A673 (cell line): ENCODE results near the gene YIPF1. TPM values are rescaled to one million over a fixed set of nuclear protein-coding genes. Genes with fewer than 3 reads are reported as not detected.

Experiments
- BruUV-seq: library from RNA; stranded (reverse); fragments of 400-500 nt; replicated peaks from 2 replicates; lab custom pipeline; 2021; lab: Mats Ljungman, UMichigan
- CTCF ChIA-PET: fragments of 300-600 bp; sonication (Branson Sonifier 250); formaldehyde crosslinking; loops from one replicate; lab custom pipeline; 2022; ENCODE audit warnings: antibody characterized with exemption; lab: Charles Lee
- POLR2A ChIA-PET: fragments of 300-600 bp; sonication (Branson Sonifier 250); formaldehyde crosslinking; loops from one replicate; lab custom pipeline; 2022; ENCODE audit warnings: antibody characterized with exemption; ENCODE audit not compliant: low non-redundant PET; lab: Charles Lee
- DNase-seq: peaks from one replicate; pipeline ENCODE4 v3.0.0-alpha.2; 2015; ENCODE audit warnings: low spot score
- H3K27ac ChIP-seq: fragments of 200-600 bp; sonication (generic); 2 replicates; pipeline ENCODE4 v1.5.1; 2016; ENCODE audit warnings: mixed run types, low read depth, mild to moderate bottlenecking, mixed read lengths, antibody characterized with exemption, low read length; ENCODE audit not compliant: poor library complexity, severe bottlenecking
- H3K27me3 ChIP-seq: fragments of 200-600 bp; sonication (generic); replicated peaks from 2 replicates; pipeline ENCODE4 v1.6.1; 2017; ENCODE audit warnings: mixed run types, low read depth, mild to moderate bottlenecking, mixed read lengths, antibody characterized with exemption, low read length; ENCODE audit not compliant: insufficient read depth, poor library complexity
- H3K36me3 ChIP-seq: fragments of 200-600 bp; sonication (generic); 2 replicates; pipeline ENCODE4 v1.6.1; 2016; ENCODE audit warnings: mixed run types, mild to moderate bottlenecking, mixed read lengths, antibody characterized with exemption, low read length; ENCODE audit not compliant: insufficient read depth, poor library complexity, severe bottlenecking
- H3K4me1 ChIP-seq: fragments of 200-600 bp; sonication (generic); 2 replicates; pipeline ENCODE4 v1.6.1; 2017; ENCODE audit warnings: mixed run types, mild to moderate bottlenecking, mixed read lengths, antibody characterized with exemption, low read length; ENCODE audit not compliant: insufficient read depth, poor library complexity, severe bottlenecking
- H3K4me3 ChIP-seq: fragments of 200-600 bp; sonication (generic); 2 replicates; pipeline ENCODE4 v1.5.1; 2016; ENCODE audit warnings: low read depth, mixed run types, mild to moderate bottlenecking, mixed read lengths, low read length; ENCODE audit not compliant: poor library complexity, severe bottlenecking
- H3K9me3 ChIP-seq: fragments of 200-600 bp; sonication (generic); 2 replicates; pipeline ENCODE4 v1.6.1; 2016; ENCODE audit warnings: mixed run types, low read depth, mild to moderate bottlenecking, mixed read lengths, antibody characterized with exemption, low read length; ENCODE audit not compliant: poor library complexity, severe bottlenecking
- CTCF ChIP-seq: fragments of 300-800, 200-600 bp; sonication (generic); conservative IDR thresholded peaks from 2 replicates; pipeline ENCODE4 v1.5.1; 2017; ENCODE audit warnings: low read depth, mild to moderate bottlenecking, antibody characterized with exemption, low read length, moderate library complexity, mixed read lengths
- EZH2 ChIP-seq: fragments of 200-600 bp; sonication (generic); IDR thresholded peaks from 2 replicates; pipeline ENCODE4 v1.6.1; 2017; ENCODE audit warnings: borderline replicate concordance, low read depth, mild to moderate bottlenecking, mixed read lengths, antibody characterized with exemption, low read length; ENCODE audit not compliant: poor library complexity, severe bottlenecking
- intact Hi-C: fragments of 100-400 bp; cut with micrococcal nuclease; formaldehyde crosslinking; loops from one replicate; pipeline ENCODE4 v1.10.0; 2022; ENCODE audit not compliant: unreplicated experiment
- total RNA-seq: library from RNA; stranded (reverse); gene quantifications from 2 replicates; pipeline ENCODE4 v1.2.3, GENCODE V29; 2021

The YIPF1 gene
- total RNA-seq, 1 experiment from 2014 or later: 8.5 TPM

- no peak overlapping the region for H3K27ac ChIP-seq
- BruUV-seq: no TSS peak
Measured at GRCh38 chr1:53896635-53897229, 7.1 kb upstream of the YIPF1 start.

GRCh38 chr1:53895421-53895820, 5.8 kb upstream of the YIPF1 start:
- DNase-seq: no peak
- no peaks in the 10 kb centered on the region for H3K27me3 ChIP-seq
- BruUV-seq: no TSS peak
- intact Hi-C loops: no loop called here
- no peaks in the 10 kb centered on the region for H3K9me3 ChIP-seq
- H3K27ac ChIP-seq: no peak overlapping the region
- ChIA-PET CTCF (no interaction called here), POLR2A (no interaction called here)
- no peak overlapping the region for H3K4me3 ChIP-seq
- TF ChIP-seq EZH2: no peak
- no peak for TF ChIP-seq CTCF
- H3K36me3 ChIP-seq: no peaks in the 10 kb centered on the region
- no peaks in the 10 kb centered on the region for H3K4me1 ChIP-seq

More at GRCh38 chr1:53896635-53897229, 7.1 kb upstream of the YIPF1 start:
- CTCF ChIA-PET: no interaction called here
- Histone ChIP-seq H3K36me3 (no peaks in the 10 kb centered on the region), H3K4me1 (no peaks in the 10 kb centered on the region), H3K9me3 (no peaks in the 10 kb centered on the region), H3K27me3 (no peaks in the 10 kb centered on the region), H3K4me3 (no peak overlapping the region)
- POLR2A ChIA-PET: no interaction called here
- no peak for TF ChIP-seq EZH2
- no peak for TF ChIP-seq CTCF
- intact Hi-C loops: no loop called here
- no peak for DNase-seq

- CTCF ChIA-PET: no interaction called here
- no peaks in the 10 kb centered on the region for H3K9me3 ChIP-seq
- intact Hi-C loops: no loop called here
- H3K27me3 ChIP-seq: no peaks in the 10 kb centered on the region
- no peak for DNase-seq
- no peak for TF ChIP-seq EZH2
- no peak for TF ChIP-seq CTCF
- no peaks in the 10 kb centered on the region for H3K36me3 ChIP-seq
- no TSS peak for BruUV-seq
- POLR2A ChIA-PET: no interaction called here
- no peaks in the 10 kb centered on the region for H3K4me1 ChIP-seq
- H3K4me3 ChIP-seq: no peak overlapping the region
- no peak overlapping the region for H3K27ac ChIP-seq
Measured at GRCh38 chr1:53894644-53895043, 5.0 kb upstream of the YIPF1 start.
